Astrocyte of the cerebellum (primary cell): ENCODE results near the gene LRGUK.
"Not testable (repeated sequence)": the region's sequence is repeated elsewhere in the genome, so short reads cannot be mapped to it uniquely, and the experiment has no call there.

Experiments used
- DNase-seq: peaks from one replicate; pipeline ENCODE4 v3.0.0-alpha.2; 2011; ENCODE audit warnings: low read depth
- H3K4me3 ChIP-seq: 2 replicates; pipeline ENCODE4 v1.5.1; 2011; ENCODE audit warnings: mild to moderate bottlenecking, low read depth, low read length, moderate library complexity
- CTCF ChIP-seq: IDR thresholded peaks from 2 replicates; pipeline ENCODE4 v1.5.1; 2012; ENCODE audit warnings: low read length, low read depth, moderate library complexity, mild to moderate bottlenecking; ENCODE audit errors: missing control alignments
- in situ Hi-C: cut with HindIII; loops from 2 replicates; pipeline ENCODE4 v1.10.0; 2017; ENCODE audit warnings: low sequenced_read_pairs

Gene LRGUK

GRCh38 chr7:134210976-134211663, 84.0 kb downstream of the LRGUK start:
- no peak for TF ChIP-seq CTCF
- no peak for DNase-seq
- no peak overlapping the region for H3K4me3 ChIP-seq
- in situ Hi-C loops = no loop called here

GRCh38 chr7:134211817-134212216, 84.7 kb downstream of the LRGUK start:
- in situ Hi-C loops = no loop called here
- TF ChIP-seq CTCF = no peak
- DNase-seq = no peak
- H3K4me3 ChIP-seq = no peak overlapping the region

- no peak overlapping the region for H3K4me3 ChIP-seq
- no peak for TF ChIP-seq CTCF
- in situ Hi-C loops = no loop called here
- no peak for DNase-seq
These were observed 85.7 kb downstream of the LRGUK start for GRCh38 chr7:134212576-134213546.

- H3K4me3 ChIP-seq = no peak overlapping the region
- TF ChIP-seq CTCF = no peak
- in situ Hi-C loops = no loop called here
- DNase-seq = no peak
These were observed 93.1 kb downstream of the LRGUK start for GRCh38 chr7:134220236-134220635.

GRCh38 chr7:134231296-134231695, 104.2 kb downstream of the LRGUK start:
- in situ Hi-C loops = loop anchor here (5.0 kb wide), 1 partner anchor 54 kb away; no protein-coding TSS in a partner anchor
- DNase-seq, H3K4me3 ChIP-seq: not testable (repeated sequence)

- H3K4me3 ChIP-seq = no peak overlapping the region
- in situ Hi-C loops = loop anchor here (5.0 kb wide), 1 partner anchor 57 kb away; no protein-coding TSS in a partner anchor
- TF ChIP-seq CTCF = no peak
- no peak for DNase-seq
These were observed 107.1 kb downstream of the LRGUK start for GRCh38 chr7:134234216-134234615.

- no peak overlapping the region for H3K4me3 ChIP-seq
- DNase-seq = no peak
- in situ Hi-C loops = no loop called here
- no peak for TF ChIP-seq CTCF
These were observed 118.1 kb downstream of the LRGUK start for GRCh38 chr7:134245253-134245652.
